CD1c-positive myeloid dendritic cell (primary cell): ENCODE results near the gene DISC1.

Experiments
- DNase-seq: peaks from one replicate; pipeline ENCODE4 v3.0.0-alpha.2; 2016; ENCODE audit errors: extremely low spot score

Gene DISC1

GRCh38 chr1:231695439-231696255 lies 69.1 kb downstream of the DISC1 start:
- DNase-seq = no peak

GRCh38 chr1:231699784-231700183 lies 73.2 kb downstream of the DISC1 start:
- DNase-seq = no peak

- no peak for DNase-seq
These were observed 74.7 kb downstream of the DISC1 start for GRCh38 chr1:231701306-231701705.

GRCh38 chr1:231702331-231702730 lies 75.7 kb downstream of the DISC1 start:
- DNase-seq = no peak

GRCh38 chr1:231702804-231703203 lies 76.2 kb downstream of the DISC1 start:
- no peak for DNase-seq

GRCh38 chr1:231705806-231706760 lies 79.5 kb downstream of the DISC1 start:
- DNase-seq = no peak

- DNase-seq = no peak
These were observed 80.3 kb downstream of the DISC1 start for GRCh38 chr1:231706934-231707333.

GRCh38 chr1:231707407-231707806 lies 80.8 kb downstream of the DISC1 start:
- no peak for DNase-seq

- no peak for DNase-seq
These were observed 81.8 kb downstream of the DISC1 start for GRCh38 chr1:231708394-231708793.

- DNase-seq = no peak
These were observed 87.8 kb downstream of the DISC1 start for GRCh38 chr1:231714440-231714839.

- DNase-seq = no peak
These were observed 89.5 kb downstream of the DISC1 start for GRCh38 chr1:231715816-231716722.

- DNase-seq = no peak
These were observed 90.3 kb downstream of the DISC1 start for GRCh38 chr1:231716879-231717278.

- no peak for DNase-seq
These were observed 93.0 kb downstream of the DISC1 start for GRCh38 chr1:231719485-231720183.

- DNase-seq = no peak
These were observed 94.2 kb downstream of the DISC1 start for GRCh38 chr1:231720652-231721325.

GRCh38 chr1:231721436-231721835 lies 94.8 kb downstream of the DISC1 start:
- no peak for DNase-seq

GRCh38 chr1:231722356-231722755 lies 95.8 kb downstream of the DISC1 start:
- DNase-seq = no peak

GRCh38 chr1:231723146-231723545 lies 96.6 kb downstream of the DISC1 start:
- no peak for DNase-seq

GRCh38 chr1:231724041-231724440 lies 97.5 kb downstream of the DISC1 start:
- no peak for DNase-seq

GRCh38 chr1:231724876-231725647 lies 98.5 kb downstream of the DISC1 start:
- DNase-seq = peak; percentile 56

- no peak for DNase-seq
These were observed 100.6 kb downstream of the DISC1 start for GRCh38 chr1:231727171-231727570.
